Esophagus muscularis mucosa (tissue), 3 donors: ENCODE data around the gene CX3CL1.

Source experiments
- CTCF ChIP-seq, 3 experiments: fragments of 200-600 bp in 2 of 3; fragments of 450-650 bp in 1 of 3; sonication (generic) in 2 of 3; IDR thresholded peaks; one replicate each; pipeline ENCODE4 v1.5.1; 2017 to 2019; ENCODE audit warnings: antibody characterized with exemption in 3 of 3, mild to moderate bottlenecking in 2 of 3, moderate library complexity in 1 of 3
- EP300 ChIP-seq: sonication (generic); formaldehyde crosslinking; IDR thresholded peaks from one replicate; pipeline ENCODE4 v1.6.1; 2017; ENCODE audit warnings: antibody characterized with exemption

GRCh38 chr16:57377080-57377841 lies 5.0 kb downstream of the CX3CL1 start:
- TF ChIP-seq CTCF (IDR thresholded peaks at IDR 0.05) (no peak), EP300 (no peak)
